LHCN-M2 (cell line): ENCODE data around the gene HMGB4. TPM values are rescaled to one million over a fixed set of nuclear protein-coding genes. Genes with fewer than 3 reads are reported as not detected.

Experiments
- DNase-seq: peaks from one replicate; pipeline ENCODE4 v3.0.0-alpha.2; 2012; ENCODE audit warnings: low read depth
- polyA plus RNA-seq: library from polyadenylated mRNA; unstranded; fragments of >200 nt; gene quantifications from one replicate; pipeline ENCODE4 v1.2.1, GENCODE V29; 2012; ENCODE audit warnings: missing spikeins
- total RNA-seq: library from RNA; depleted of rRNA; stranded (reverse); fragments of >200 nt; gene quantifications from 2 replicates; pipeline ENCODE4 v1.2.3, GENCODE V29; 2014; rRNA removed

The HMGB4 gene, protein sequence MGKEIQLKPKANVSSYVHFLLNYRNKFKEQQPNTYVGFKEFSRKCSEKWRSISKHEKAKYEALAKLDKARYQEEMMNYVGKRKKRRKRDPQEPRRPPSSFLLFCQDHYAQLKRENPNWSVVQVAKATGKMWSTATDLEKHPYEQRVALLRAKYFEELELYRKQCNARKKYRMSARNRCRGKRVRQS
- total RNA-seq: not detected in 2 replicates
- polyA plus RNA-seq: not detected

- DNase-seq: no peak
Observed at GRCh38 chr1:33863779-33864178, at the start of gene HMGB4. HMGB4 (plus strand) TSS chr1:33864079; CDS start chr1:33864192, 113 bp downstream.

DNA sequence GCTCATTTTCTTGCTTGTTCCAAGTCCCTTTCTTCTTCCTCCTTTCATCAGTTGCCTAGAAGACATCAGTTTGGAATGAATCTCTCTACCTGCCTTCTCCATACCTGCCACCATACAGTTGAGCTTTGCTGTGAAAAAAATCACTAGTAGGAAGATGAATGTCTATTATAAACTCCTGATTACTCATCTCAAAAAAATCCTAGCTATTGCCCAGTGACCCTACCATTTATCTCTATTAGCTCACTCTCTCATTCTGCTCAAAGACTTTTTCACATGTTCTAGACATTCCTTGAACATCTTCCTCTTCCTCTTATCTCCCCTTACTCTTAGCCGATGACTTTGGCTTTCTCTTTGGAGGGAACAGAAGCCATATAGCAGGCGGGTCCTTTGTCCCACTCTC, 49.7 kb upstream of the HMGB4 start:
- no peak for DNase-seq

DNA sequence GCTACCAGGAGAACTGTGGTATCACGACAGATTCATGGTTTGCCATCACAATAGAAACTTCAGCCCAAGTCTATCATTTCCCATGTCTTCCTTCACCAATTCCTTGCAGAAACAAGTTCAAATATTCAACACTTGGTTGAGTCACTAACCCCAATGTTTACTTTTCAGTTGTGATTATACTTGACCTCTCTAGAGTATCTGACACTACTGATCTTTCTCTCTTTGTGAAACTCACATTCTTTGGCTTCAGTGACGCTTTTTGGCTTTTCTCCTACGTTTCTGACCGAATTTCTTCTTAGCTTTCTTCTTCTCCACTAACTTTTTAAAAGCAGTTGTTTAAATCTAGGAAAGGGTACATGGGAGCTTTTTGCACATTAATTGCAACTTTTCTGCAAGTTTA, 48.8 kb upstream of the HMGB4 start:
- DNase-seq: peak; percentile 1

GRCh38 chr1:33818071-33818470, 45.8 kb upstream of the HMGB4 start:
- DNase-seq: no peak

DNA sequence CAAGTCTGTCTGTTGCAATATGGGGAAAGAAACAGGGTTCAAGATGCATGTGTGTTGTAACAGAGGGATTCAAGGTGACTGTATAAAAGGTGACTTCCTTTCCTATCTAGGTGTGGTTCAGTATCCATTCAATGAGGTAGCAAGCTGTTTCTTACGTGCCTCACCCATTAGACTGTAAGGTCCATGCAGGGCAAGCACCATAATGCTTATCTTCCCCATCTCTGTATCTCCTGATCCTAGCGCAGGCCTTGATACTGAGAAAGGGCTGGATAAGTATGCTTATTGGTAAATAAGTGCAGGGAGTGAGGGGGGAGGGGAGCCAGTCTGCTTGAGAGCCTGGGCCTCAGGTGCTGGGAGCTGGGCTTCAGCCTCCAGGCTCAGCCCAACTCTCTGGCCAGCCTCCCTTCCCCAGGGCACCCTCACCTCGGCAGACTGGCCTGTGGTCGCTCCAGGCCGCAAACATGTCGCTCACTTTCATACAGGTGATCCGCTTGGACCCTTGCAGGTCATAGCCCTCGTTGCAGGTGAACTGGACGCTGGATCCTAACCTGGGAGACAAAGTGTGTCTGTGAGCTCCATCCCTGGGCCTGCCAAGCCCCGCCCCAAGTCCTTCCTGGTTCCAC, 44.5 kb upstream of the HMGB4 start:
- no peak for DNase-seq

DNA sequence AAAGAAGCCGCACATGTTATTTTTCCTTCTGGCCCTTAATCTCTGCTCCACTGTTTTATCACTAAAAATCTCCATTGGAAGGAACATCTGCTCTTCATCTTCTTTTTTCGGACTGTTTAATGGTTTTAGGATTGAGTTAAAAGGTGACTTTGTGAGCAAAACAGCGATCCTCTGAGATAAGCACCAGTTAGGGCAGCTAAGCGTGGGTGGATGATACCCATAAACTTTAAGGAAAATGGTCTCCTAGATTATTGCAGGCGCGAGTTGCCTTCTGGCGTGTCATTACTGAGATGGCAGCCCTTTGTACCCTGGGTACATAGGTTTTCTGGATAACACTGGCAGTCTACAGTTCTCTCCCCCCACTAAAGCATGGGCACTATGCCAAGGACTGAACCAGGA, 44.0 kb upstream of the HMGB4 start:
- no peak for DNase-seq

DNA sequence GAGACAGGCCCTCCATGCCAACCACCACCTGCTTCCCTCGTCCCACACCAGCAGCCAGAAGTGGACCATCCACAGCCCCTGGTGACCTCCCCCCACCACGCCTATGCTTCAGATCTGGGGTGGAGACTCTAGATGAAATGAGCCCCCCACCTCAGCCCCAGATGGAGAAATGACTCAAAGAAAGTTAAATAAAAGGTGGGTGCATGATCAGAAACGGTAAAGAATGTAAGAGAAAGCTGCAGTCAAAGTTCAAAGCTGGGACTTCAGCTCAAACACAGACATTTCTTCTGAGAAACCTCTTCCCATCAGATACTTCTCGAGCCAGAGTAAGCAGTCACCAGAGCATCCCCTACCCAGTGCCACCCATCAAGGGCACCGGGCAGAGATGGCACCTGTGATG, 43.1 kb upstream of the HMGB4 start:
- no peak for DNase-seq

- DNase-seq: no peak
Observed at GRCh38 chr1:33821291-33821690, 42.6 kb upstream of the HMGB4 start.

DNA sequence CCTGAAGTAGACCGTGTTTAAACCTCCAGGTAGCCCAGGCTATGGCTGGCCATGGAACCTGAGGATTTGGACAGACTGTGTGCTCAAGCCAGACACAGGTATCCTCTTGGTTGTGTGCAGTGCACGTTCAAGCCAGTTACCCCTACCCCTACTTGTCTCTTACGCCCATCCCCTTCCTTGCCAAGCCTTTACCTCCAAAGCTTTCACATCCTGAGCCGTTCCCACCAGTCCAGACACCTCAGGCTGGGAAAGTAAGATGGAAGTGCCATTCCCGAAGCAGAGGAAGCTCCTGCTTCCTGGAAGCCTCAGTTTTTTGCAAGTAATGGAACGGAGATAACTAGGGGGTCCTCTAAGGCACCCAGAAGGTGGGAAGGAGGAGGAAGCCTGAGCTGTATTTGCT, 41.5 kb upstream of the HMGB4 start:
- DNase-seq: no peak

DNA sequence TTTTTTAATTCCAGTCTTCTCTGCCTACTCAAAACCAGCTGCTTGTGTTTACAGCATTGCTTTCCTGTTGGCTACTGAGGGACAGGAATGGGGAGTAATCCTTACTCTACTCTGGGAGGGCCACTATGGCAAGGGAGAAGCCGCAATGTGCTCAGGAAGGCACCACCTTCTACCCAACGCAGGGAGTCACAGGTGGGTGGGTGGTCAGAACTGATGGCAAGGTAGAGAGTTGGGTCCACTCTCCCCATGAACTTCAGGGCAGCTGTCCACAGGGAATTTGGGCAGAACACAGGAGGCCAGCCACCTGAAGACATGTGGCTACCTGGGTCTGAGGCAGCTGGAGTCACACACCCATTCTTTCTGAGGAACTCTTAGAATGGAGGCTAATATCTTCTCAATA, 40.5 kb upstream of the HMGB4 start:
- DNase-seq: no peak

- DNase-seq: no peak
Observed at GRCh38 chr1:33823830-33824229, 40.0 kb upstream of the HMGB4 start.

GRCh38 chr1:33824321-33824720, 39.6 kb upstream of the HMGB4 start:
- no peak for DNase-seq

DNA sequence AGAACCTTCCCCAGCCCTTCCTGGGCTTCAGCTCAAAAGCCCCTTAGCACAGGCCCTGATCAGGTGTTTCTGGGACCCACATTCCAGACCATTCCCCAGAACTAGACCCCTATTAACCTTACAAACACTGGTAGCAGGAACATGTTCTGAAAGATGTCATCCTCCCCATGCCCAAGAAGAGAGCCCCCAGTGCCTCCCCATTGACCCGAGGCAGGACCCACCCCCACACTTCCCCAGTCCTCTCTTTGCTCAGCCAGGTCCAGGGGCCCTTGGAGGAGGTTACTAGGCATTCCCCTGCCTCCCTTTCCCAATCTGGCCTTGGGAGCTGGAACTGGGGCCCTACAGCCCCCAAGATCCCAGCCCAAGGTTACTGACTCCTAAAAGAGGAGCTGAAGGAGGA, 38.9 kb upstream of the HMGB4 start:
- DNase-seq: no peak

DNA sequence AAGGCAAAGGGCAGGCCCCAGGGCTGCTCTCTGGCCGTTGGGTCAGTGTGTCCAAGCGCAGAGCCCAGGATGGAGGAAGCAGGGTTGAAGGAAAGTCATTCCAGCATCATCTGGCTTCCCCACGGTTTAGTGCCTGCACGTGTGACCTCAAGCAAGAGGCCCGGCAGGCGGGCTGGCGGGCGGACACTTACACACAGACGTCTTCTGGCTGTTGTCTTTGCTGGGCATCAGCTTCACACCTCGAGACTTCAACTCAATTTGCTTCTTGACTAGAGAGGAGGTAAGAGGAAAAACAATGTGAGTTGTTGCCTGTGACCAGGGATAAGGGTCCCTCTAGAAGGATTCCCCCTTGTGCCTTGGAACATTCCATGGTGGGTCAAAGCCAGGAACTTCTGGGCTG, 38.4 kb upstream of the HMGB4 start:
- no peak for DNase-seq

DNA sequence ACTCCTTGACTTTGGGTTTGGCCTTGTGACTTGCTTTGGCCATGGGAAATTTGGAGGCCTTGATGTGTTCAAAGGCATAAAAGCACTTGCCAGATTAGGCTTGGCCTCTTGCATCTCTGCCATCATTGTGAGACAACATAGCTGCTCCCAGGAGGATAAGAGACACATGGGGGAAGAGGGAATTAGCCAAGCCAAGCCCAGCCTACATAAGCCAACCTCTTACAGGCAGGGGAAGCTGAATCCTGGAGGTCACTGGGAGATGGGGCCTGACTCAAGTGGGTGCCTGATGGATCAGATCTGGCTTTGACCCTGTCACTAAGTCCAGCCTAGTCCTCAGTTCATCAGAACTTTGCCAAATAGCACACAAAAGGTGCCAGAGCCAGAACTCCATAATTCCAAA, 37.6 kb upstream of the HMGB4 start:
- no peak for DNase-seq

GRCh38 chr1:33826711-33827110, 37.2 kb upstream of the HMGB4 start:
- DNase-seq: no peak

DNA sequence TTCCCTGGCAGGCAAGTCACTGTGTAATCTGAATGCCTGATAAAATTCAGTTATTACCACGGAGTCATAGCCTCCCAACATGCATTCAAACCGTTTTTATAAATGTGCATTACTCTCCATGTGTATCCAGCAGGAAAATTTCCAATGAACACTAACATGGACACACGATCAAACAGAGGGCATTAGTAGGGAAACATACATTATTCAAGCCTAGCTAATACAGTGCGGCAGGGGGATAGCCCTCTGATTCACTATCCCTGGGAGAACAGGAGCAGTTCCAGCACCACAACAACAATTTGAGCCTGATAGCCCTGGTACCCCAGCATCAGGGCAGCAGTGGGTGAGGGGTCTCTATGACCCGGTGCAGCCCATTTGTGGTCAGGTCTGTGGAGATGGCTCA, 35.8 kb upstream of the HMGB4 start:
- DNase-seq: no peak

GRCh38 chr1:33828654-33829053, 35.2 kb upstream of the HMGB4 start:
- DNase-seq: no peak

GRCh38 chr1:33836911-33837310, 27.0 kb upstream of the HMGB4 start:
- no peak for DNase-seq

- DNase-seq: no peak
Observed at GRCh38 chr1:33837635-33838034, 26.2 kb upstream of the HMGB4 start.

DNA sequence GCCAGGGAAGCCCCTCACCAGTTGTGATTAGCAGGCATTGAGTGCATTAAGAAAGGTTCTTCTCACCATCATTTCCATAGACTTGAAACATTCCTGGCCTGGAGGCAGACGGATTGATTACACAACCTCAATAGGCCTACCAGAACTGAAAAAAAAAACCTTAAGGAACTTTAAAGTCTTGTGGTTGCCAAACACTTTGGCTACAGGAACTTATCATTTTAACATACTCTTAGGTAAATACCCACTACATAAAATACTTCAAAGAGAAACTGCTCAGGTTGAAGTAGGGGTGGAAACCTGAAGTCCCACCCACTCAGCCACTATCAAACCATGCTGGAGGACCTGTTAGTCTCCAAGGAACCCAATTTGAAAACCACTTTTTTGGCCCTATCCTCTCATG, 22.4 kb upstream of the HMGB4 start:
- DNase-seq: no peak

DNA sequence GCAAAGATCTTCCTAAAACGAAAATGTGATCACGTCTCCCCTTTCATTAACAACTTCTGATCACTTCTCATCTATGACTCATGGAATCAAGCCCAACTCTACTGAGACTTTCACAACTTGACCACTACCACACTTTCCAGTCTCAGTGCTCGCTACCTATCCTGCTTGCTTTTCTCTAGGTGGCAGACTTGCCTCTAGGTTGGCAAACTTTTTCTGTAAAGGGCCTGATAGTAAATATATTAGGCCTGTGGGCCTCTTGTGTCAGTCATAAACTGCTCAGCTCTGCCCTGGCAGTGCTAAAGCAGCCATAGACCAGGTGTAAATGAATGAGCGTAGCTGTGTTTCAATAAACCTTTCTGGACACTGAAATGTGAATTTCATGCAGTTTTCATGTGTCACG, 21.5 kb upstream of the HMGB4 start:
- DNase-seq: no peak

GRCh38 chr1:33844166-33844565, 19.7 kb upstream of the HMGB4 start:
- no peak for DNase-seq

- DNase-seq: no peak
Observed at GRCh38 chr1:33846861-33847260, 17.0 kb upstream of the HMGB4 start.
